Endothelial cell of umbilical vein (primary cell): ENCODE data around the gene CCDC117.

Source experiments
- FOS ChIP-seq: IDR thresholded peaks from 2 replicates; pipeline ENCODE4 v1.6.1; 2011; ENCODE audit warnings: mild to moderate bottlenecking, low read length, moderate library complexity, borderline replicate concordance; ENCODE audit not compliant: insufficient read depth
- MYC ChIP-seq: IDR thresholded peaks from one replicate; pipeline ENCODE4 v1.6.1; 2011; ENCODE audit warnings: mild to moderate bottlenecking, low read depth, low read length
- POLR2A ChIP-seq: IDR thresholded peaks from 2 replicates; pipeline ENCODE4 v1.6.1; 2012; ENCODE audit warnings: low read depth, mild to moderate bottlenecking, control low read depth, low read length
- POLR2AphosphoS5 ChIP-seq: IDR thresholded peaks from 2 replicates; pipeline ENCODE4 v1.6.1; 2012; ENCODE audit warnings: low read depth, mild to moderate bottlenecking, control low read depth, low read length, moderate library complexity; ENCODE audit not compliant: insufficient read depth
- TF ChIP-seq, protein P1 (sequence below), 2 donors: IDR thresholded peaks; 1 replicate in 1 of 2; 2 replicates in 1 of 2; pipeline ENCODE4 v1.5.1; 2011; ENCODE audit warnings: low read length in 2 of 2, mild to moderate bottlenecking in 2 of 2, moderate library complexity in 2 of 2, control low read depth in 1 of 2, inconsistent platforms in 1 of 2, low read depth in 1 of 2; ENCODE audit not compliant: insufficient read depth in 1 of 2; ENCODE audit errors: extremely low read depth in 1 of 2
- TF ChIP-seq, protein P2 (sequence below): IDR thresholded peaks from 2 replicates; pipeline ENCODE4 v1.6.1; 2011; ENCODE audit not compliant: insufficient read depth, insufficient read length

DNA sequence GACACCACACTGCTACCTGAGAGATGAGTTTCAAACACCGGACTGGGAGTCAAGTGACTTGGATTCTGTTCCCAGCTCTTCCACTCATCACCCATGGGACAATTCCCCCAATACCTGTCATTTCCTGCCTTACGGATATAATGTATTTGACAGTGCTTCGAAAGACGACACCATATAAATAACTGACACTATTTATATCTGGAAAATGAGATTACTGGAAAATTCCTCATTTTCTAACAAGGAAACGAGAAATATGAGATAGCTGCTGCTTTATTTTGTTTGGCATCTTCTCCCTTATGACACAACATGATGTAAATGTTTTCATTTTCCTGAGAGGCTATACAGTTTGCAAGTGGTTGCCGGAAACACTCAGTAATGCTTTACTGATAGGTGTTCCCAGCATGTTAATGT lies 22.0 kb upstream of the CCDC117 start:
- TF ChIP-seq, protein P1, sequence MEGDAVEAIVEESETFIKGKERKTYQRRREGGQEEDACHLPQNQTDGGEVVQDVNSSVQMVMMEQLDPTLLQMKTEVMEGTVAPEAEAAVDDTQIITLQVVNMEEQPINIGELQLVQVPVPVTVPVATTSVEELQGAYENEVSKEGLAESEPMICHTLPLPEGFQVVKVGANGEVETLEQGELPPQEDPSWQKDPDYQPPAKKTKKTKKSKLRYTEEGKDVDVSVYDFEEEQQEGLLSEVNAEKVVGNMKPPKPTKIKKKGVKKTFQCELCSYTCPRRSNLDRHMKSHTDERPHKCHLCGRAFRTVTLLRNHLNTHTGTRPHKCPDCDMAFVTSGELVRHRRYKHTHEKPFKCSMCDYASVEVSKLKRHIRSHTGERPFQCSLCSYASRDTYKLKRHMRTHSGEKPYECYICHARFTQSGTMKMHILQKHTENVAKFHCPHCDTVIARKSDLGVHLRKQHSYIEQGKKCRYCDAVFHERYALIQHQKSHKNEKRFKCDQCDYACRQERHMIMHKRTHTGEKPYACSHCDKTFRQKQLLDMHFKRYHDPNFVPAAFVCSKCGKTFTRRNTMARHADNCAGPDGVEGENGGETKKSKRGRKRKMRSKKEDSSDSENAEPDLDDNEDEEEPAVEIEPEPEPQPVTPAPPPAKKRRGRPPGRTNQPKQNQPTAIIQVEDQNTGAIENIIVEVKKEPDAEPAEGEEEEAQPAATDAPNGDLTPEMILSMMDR (IDR thresholded peaks at IDR 0.05; ENCODE audit: extremely low read depth in 1 of 2, insufficient read depth in 1 of 2, low read depth in 1 of 2, low read length in 2 of 2) = no peak
- TF ChIP-seq FOS (peak; percentile 50), POLR2A (no peak), POLR2AphosphoS5 (peak; percentile 86), MYC (no peak)
- TF ChIP-seq, protein P2, sequence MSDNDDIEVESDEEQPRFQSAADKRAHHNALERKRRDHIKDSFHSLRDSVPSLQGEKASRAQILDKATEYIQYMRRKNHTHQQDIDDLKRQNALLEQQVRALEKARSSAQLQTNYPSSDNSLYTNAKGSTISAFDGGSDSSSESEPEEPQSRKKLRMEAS = no peak
